Activated T-helper 2 cell treated with anti-CD3 and anti-CD28 coated beads, Interferon-gamma antibody, Interleukin-2, Interleukin-4, amounts not matched to agents 10 μg/mL and 5 μg/mL and 100 μg/mL, durations not matched to agents 14 hours and 24 hours and 36 hours (primary cell): ENCODE data around the gene INMT. TPM values are rescaled to one million over a fixed set of nuclear protein-coding genes. Genes with fewer than 3 reads are reported as not detected.
A peak's percentile ranks its signal among the peaks of the same experiment; 100 is the strongest.

Source experiments
- DNase-seq: peaks from one replicate; pipeline ENCODE4 v3.0.0; 2021; ENCODE audit warnings: low spot score
- H3K27ac Mint-ChIP-seq: one replicate; pipeline ENCODE4 v1.8.0; 2021; ENCODE audit warnings: mixed read lengths
- H3K27me3 Mint-ChIP-seq: one replicate; pipeline ENCODE4 v1.8.0; 2021; ENCODE audit warnings: low read depth, mixed read lengths
- H3K36me3 Mint-ChIP-seq: one replicate; pipeline ENCODE4 v1.8.0; 2021; ENCODE audit warnings: low read depth, mixed read lengths
- H3K4me1 Mint-ChIP-seq: one replicate; pipeline ENCODE4 v1.8.0; 2021; ENCODE audit warnings: low read depth, mixed read lengths
- H3K4me3 Mint-ChIP-seq: one replicate; pipeline ENCODE4 v1.8.0; 2021; ENCODE audit warnings: low read depth, mild to moderate bottlenecking, moderate library complexity, mixed read lengths
- H3K9me3 Mint-ChIP-seq: one replicate; pipeline ENCODE4 v1.8.0; 2021; ENCODE audit warnings: mixed read lengths
- intact Hi-C: fragments of 100-400 bp; cut with micrococcal nuclease; formaldehyde crosslinking; loops from one replicate; pipeline ENCODE4 v1.15.1; 2023
- total RNA-seq: library from RNA; stranded (reverse); gene quantifications from 2 replicates; pipeline ENCODE4 v1.2.3, GENCODE V29; 2022

Gene INMT
- total RNA-seq, 1 donor from 2014 or later: not detected

DNA sequence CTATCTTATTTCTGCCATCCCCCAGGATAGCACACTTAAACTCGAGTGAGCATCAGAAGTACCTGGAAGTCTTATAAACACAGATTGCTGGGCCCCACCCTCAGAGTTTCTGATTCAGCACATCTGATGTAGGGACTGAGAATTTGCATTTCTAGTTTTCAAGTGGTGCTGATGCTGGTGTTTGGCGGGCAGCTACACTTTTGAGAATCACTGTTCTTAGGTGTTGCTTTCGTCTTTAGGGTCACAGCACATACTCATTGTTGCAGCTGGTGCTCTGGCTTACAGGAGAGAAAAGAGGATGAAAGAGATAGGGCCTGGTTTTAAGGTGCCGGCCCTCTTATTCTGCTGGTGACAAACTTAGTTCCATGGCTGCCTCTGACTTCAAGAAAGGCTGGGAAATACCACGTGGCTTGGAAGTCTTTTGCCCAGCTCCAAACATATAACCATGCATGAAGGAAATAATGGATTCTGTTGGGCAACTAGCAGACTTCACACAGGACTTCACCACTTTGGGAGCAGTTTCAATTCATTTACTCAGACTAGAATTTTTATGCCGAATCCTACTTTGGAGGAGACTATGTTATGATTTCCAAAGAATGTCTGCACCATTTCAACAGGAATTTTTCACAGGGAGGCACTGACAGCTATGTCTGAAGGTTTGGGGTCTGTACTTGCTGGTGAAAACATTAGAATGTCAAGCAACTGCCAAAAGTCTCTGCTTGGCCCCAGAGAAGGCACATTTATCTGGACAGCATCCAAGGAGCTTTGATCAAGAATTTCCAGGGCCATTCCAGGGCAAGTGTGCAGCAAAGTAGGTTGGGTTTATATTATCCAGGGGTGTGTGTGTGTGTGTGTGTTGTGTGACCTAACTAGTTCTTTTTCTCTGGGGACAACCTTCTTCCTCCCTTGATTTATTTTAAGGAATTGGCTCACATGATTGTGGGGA lies 12.4 kb downstream of the INMT start:
- H3K4me3 Mint-ChIP-seq: no peak overlapping the region
- no peaks in the 10 kb centered on the region for H3K36me3 Mint-ChIP-seq
- H3K9me3 Mint-ChIP-seq: no peaks in the 10 kb centered on the region
- H3K27ac Mint-ChIP-seq: no peak overlapping the region
- peaks cover 9% of the 10 kb centered on the region for H3K27me3 Mint-ChIP-seq
- no peaks in the 10 kb centered on the region for H3K4me1 Mint-ChIP-seq
- intact Hi-C loops: no loop called here
- DNase-seq: no peak

DNA sequence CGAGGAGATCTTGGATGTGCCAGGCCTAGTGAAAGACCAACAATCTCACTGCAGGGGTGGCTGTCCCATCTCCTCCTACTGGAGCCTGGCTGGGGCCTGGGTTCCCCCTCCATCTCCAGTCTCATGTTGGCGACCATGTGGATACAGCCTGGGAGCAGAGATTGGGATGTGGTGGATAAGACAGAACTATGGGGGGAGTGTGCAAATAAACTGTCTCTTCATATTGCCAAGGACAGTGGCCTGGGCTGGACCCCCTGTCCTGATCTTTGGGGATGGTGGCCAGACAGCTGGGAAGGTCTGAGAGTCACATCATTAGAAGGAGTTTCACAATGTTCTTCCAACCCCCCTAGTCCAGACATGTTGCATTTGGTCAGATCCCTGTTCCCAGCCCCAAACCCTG lies 13.5 kb downstream of the INMT start:
- no peaks in the 10 kb centered on the region for H3K9me3 Mint-ChIP-seq
- intact Hi-C loops: no loop called here
- peaks cover 9% of the 10 kb centered on the region for H3K27me3 Mint-ChIP-seq
- no peak overlapping the region for H3K27ac Mint-ChIP-seq
- H3K36me3 Mint-ChIP-seq: no peaks in the 10 kb centered on the region
- DNase-seq: no peak
- H3K4me1 Mint-ChIP-seq: no peaks in the 10 kb centered on the region
- H3K4me3 Mint-ChIP-seq: no peak overlapping the region

- Mint-ChIP-seq H3K9me3 (no peaks in the 10 kb centered on the region), H3K4me3 (peak overlapping the region; percentile 58), H3K27ac (no peak overlapping the region), H3K27me3 (peaks cover 9% of the 10 kb centered on the region), H3K36me3 (no peaks in the 10 kb centered on the region), H3K4me1 (peaks cover 5% of the 10 kb centered on the region)
- no peak for DNase-seq
- intact Hi-C loops: no loop called here
Observed at GRCh38 chr7:30770845-30771173, 18.9 kb downstream of the INMT start.

DNA sequence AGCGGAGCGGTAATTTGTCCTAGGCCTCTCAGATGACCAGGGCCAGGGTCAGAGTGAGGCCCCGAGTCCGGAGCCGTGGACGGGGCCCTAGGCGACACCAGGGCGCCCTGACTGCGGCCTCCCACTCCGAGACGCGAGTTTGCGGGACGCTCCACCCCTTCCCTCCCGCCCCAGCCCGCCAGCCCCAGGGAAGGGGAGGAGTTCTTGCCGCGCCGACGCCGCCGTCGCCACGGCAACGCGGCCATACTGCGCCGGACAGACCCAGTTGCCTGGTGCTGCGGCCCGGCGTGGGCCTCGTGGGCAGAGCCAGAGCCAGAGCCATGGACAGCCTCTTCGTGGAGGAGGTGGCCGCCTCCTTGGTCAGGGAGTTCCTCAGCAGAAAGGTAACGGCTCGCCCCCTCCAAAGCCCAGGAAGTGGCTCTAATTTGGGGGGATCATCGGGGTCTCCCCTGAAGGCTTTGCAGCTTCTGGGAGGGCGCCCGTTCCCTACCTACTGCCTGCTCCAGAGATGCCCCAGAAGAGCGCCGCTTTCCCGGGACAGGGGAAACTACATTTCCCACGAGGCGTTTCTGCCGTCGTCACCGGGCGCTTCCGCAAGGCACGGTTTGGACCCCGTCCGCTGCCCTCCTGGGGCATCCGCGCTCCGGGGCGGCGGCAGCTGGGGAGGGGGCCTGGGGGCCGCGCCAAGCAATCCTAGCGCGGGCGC lies 19.4 kb downstream of the INMT start, which contains the start of gene MINDY4:
Gene MINDY4 (plus strand): TSS at position 244 of the 706 bp plus-strand sequence. CDS start 77 bp downstream, at position 321.
- H3K36me3 Mint-ChIP-seq: no peaks in the 10 kb centered on the region
- H3K4me1 Mint-ChIP-seq: peaks cover 5% of the 10 kb centered on the region
- intact Hi-C loops: no loop called here
- DNase-seq: peak; percentile 63
- H3K9me3 Mint-ChIP-seq: no peaks in the 10 kb centered on the region
- peak within 1 kb of the TSS; percentile 68 for H3K27ac Mint-ChIP-seq
- peaks cover 9% of the 10 kb centered on the region for H3K27me3 Mint-ChIP-seq
- peak within 1 kb of the TSS; percentile 84 for H3K4me3 Mint-ChIP-seq

GRCh38 chr7:30771880-30772425 lies 20.0 kb downstream of the INMT start:
- Mint-ChIP-seq H3K9me3 (no peaks in the 10 kb centered on the region), H3K36me3 (no peaks in the 10 kb centered on the region), H3K4me1 (peaks cover 5% of the 10 kb centered on the region), H3K27ac (peak overlapping the region; percentile 68), H3K27me3 (peaks cover 9% of the 10 kb centered on the region), H3K4me3 (peak overlapping the region; percentile 84)
- intact Hi-C loops: no loop called here
- no peak for DNase-seq

DNA sequence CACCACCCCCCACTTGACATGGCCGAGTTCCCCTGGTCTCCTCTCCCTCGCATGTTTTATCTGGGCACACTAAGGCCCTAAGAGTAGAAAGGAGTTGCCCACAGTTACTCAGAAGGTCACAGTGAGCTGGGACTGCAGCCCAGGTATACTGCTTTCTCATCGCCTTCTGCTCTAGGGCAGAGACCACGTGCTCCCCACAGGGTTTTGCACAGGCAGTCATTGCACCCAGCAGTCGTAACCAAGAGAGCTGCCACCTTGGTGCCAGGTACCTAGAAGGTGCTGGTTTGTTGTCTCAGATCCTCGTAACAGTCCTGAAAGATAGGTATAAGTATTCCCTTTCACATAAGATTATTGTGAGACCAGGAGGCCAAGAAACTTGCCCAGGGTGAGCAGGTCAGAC lies 21.0 kb downstream of the INMT start:
- Mint-ChIP-seq H3K36me3 (no peaks in the 10 kb centered on the region), H3K27ac (no peak overlapping the region), H3K9me3 (no peaks in the 10 kb centered on the region), H3K27me3 (peaks cover 5% of the 10 kb centered on the region), H3K4me1 (peaks cover 5% of the 10 kb centered on the region), H3K4me3 (peak overlapping the region; percentile 14)
- DNase-seq: no peak
- intact Hi-C loops: no loop called here

DNA sequence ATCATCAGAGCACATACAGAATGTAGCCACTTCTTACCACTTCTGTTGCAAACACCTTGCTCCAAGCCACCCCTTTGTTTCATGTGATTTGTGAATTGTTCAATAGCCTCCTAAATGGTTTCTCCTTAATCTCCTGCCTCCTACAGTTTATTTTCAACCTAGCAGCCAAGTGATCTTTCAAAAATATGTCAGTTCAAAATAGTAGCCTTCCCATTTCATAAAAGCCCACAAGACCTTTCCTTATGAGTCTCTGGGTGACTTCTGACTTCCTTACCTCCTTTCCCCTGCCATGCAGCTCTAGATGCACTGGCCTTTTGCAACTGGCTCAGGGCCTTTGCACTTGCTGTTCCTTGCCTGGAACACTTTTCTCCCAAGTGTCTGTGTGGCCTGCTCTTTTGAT lies 24.1 kb downstream of the INMT start:
- intact Hi-C loops: no loop called here
- Mint-ChIP-seq H3K4me1 (peaks cover 5% of the 10 kb centered on the region), H3K27ac (no peak overlapping the region), H3K27me3 (no peaks in the 10 kb centered on the region), H3K4me3 (no peak overlapping the region), H3K9me3 (no peaks in the 10 kb centered on the region), H3K36me3 (no peaks in the 10 kb centered on the region)
- no peak for DNase-seq

GRCh38 chr7:30776971-30777370 lies 25.0 kb downstream of the INMT start:
- intact Hi-C loops: no loop called here
- no peaks in the 10 kb centered on the region for H3K27me3 Mint-ChIP-seq
- H3K27ac Mint-ChIP-seq: no peak overlapping the region
- no peaks in the 10 kb centered on the region for H3K36me3 Mint-ChIP-seq
- H3K4me1 Mint-ChIP-seq: peaks cover 3% of the 10 kb centered on the region
- no peak overlapping the region for H3K4me3 Mint-ChIP-seq
- no peak for DNase-seq
- no peaks in the 10 kb centered on the region for H3K9me3 Mint-ChIP-seq

DNA sequence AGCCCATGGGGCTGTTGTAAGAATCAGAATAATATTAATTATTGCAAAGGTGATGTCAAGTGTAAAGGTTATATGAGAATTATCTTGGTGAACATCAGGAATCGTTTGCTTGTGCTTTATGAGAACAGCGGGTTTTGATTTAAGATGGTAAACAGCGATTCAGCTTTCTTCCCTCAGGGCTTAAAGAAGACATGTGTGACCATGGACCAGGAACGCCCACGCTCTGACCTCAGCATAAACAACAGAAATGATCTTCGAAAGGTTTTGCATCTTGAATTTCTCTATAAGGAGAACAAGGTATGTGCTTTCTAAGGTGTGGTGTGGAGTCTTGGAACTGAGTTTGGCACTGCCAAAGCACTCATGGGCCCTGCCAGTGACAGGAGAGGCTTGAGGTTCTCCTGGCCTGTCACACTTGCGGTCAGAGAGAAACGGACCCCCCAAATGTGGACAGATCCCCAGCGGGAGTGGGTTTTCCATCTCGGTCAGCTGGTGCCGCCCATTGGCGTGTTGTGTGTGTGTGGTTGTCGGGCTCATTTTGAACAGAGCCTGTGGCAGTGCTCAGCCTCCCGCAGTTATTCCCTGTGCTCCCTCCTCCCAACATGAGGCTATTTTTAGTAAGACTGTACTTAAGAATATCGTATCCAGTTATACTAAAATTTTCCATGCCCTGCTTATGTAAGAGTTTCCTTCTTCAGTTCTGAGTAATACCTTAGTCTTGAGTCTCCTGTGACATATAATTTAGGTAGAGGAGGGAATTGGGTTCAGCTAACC lies 26.5 kb downstream of the INMT start:
- intact Hi-C loops: no loop called here
- H3K9me3 Mint-ChIP-seq: no peaks in the 10 kb centered on the region
- no peaks in the 10 kb centered on the region for H3K36me3 Mint-ChIP-seq
- DNase-seq: no peak
- no peaks in the 10 kb centered on the region for H3K27me3 Mint-ChIP-seq
- no peak overlapping the region for H3K4me3 Mint-ChIP-seq
- H3K4me1 Mint-ChIP-seq: no peaks in the 10 kb centered on the region
- no peak overlapping the region for H3K27ac Mint-ChIP-seq

- Mint-ChIP-seq H3K9me3 (no peaks in the 10 kb centered on the region), H3K27ac (no peak overlapping the region), H3K4me1 (no peaks in the 10 kb centered on the region), H3K4me3 (no peak overlapping the region), H3K27me3 (no peaks in the 10 kb centered on the region), H3K36me3 (no peaks in the 10 kb centered on the region)
- intact Hi-C loops: no loop called here
- no peak for DNase-seq
Observed at GRCh38 chr7:30779574-30779973, 27.6 kb downstream of the INMT start.

- H3K4me1 Mint-ChIP-seq: no peaks in the 10 kb centered on the region
- H3K9me3 Mint-ChIP-seq: no peaks in the 10 kb centered on the region
- no peaks in the 10 kb centered on the region for H3K27me3 Mint-ChIP-seq
- intact Hi-C loops: no loop called here
- DNase-seq: no peak
- no peak overlapping the region for H3K27ac Mint-ChIP-seq
- H3K4me3 Mint-ChIP-seq: no peak overlapping the region
- H3K36me3 Mint-ChIP-seq: no peaks in the 10 kb centered on the region
Observed at GRCh38 chr7:30780941-30781340, 29.0 kb downstream of the INMT start.

- Mint-ChIP-seq H3K27ac (no peak overlapping the region), H3K4me1 (no peaks in the 10 kb centered on the region), H3K36me3 (no peaks in the 10 kb centered on the region), H3K4me3 (no peak overlapping the region), H3K9me3 (no peaks in the 10 kb centered on the region), H3K27me3 (no peaks in the 10 kb centered on the region)
- no peak for DNase-seq
- intact Hi-C loops: no loop called here
Observed at GRCh38 chr7:30782690-30783089, 30.8 kb downstream of the INMT start.
